MCF 10A (cell line): ENCODE measurements around the gene STK4. TPM values are rescaled to one million over a fixed set of nuclear protein-coding genes. Genes with fewer than 3 reads are reported as not detected.

Experiments
- BruUV-seq: library from RNA; stranded (reverse); fragments of 400-500 nt; replicated peaks from 2 replicates; lab custom pipeline; 2021; lab: Mats Ljungman, UMichigan
- CTCF ChIA-PET: fragments of 300-600 bp; sonication (Branson Sonifier 250); formaldehyde crosslinking; extraction: SDS; loops from one replicate; lab custom pipeline; 2021; ENCODE audit warnings: antibody characterized with exemption, inconsistent platforms; lab: Yijun Ruan, JAX
- POLR2A ChIA-PET: fragments of 300-600, 350-650 bp; sonication (Branson Sonifier 250); formaldehyde crosslinking; extraction: SDS; loops from one replicate; lab custom pipeline; 2020; ENCODE audit warnings: antibody characterized with exemption, inconsistent platforms; lab: Yijun Ruan, JAX
- DNase-seq: peaks from one replicate; pipeline ENCODE4 v3.0.0-alpha.2; 2018; ENCODE audit not compliant: unreplicated experiment
- H3K27ac Mint-ChIP-seq: one replicate; pipeline ENCODE4 v1.8.0; 2022; ENCODE audit warnings: mild to moderate bottlenecking, low read depth, mixed read lengths; ENCODE audit not compliant: unreplicated experiment
- H3K27me3 Mint-ChIP-seq: one replicate; pipeline ENCODE4 v1.8.0; 2022; ENCODE audit warnings: mixed read lengths; ENCODE audit not compliant: insufficient read depth, unreplicated experiment
- H3K36me3 Mint-ChIP-seq: one replicate; pipeline ENCODE4 v1.8.0; 2022; ENCODE audit warnings: mild to moderate bottlenecking, moderate library complexity, mixed read lengths; ENCODE audit not compliant: insufficient read depth, unreplicated experiment
- H3K4me1 Mint-ChIP-seq: one replicate; pipeline ENCODE4 v1.8.0; 2022; ENCODE audit warnings: mixed read lengths; ENCODE audit not compliant: insufficient read depth, unreplicated experiment
- H3K4me3 Mint-ChIP-seq: one replicate; pipeline ENCODE4 v1.8.0; 2022; ENCODE audit warnings: mild to moderate bottlenecking, moderate library complexity, mixed read lengths; ENCODE audit not compliant: unreplicated experiment
- H3K9me3 Mint-ChIP-seq: one replicate; pipeline ENCODE4 v1.8.0; 2022; ENCODE audit warnings: mixed read lengths; ENCODE audit not compliant: unreplicated experiment
- CTCF ChIP-seq: fragments of 200-600 bp; IDR thresholded peaks from one replicate; pipeline ENCODE4 v1.8.0; 2022; ENCODE audit warnings: antibody characterized with exemption, mild to moderate bottlenecking; ENCODE audit not compliant: unreplicated experiment
- intact Hi-C: fragments of 100-400 bp; cut with micrococcal nuclease; formaldehyde crosslinking; loops from 2 replicates; pipeline ENCODE4 v1.14.1; 2022
- total RNA-seq: library from RNA; stranded (reverse); gene quantifications from 2 replicates; pipeline ENCODE4 v1.2.3, GENCODE V29; 2022

Gene STK4
- total RNA-seq, 1 experiment from 2014 or later = 47.7 TPM

DNA sequence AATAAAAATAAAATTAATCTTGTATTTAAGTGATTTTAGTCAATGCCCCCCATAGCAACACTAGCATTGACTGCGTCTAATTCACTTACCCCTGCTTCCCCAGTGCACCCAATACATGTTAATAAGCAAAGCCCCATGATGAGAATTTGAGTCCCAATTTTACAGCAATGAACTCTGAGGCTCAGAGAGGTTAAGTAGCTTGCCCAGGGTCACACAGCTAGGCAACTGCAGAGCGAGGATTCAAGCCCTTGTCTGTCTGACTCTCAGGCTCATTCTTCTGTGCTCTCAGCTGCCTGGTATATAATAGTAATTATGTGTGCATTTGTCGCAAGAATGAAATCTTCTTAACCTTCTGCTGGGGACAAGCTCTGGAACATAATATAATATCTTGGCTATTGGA, 48.0 kb upstream of the STK4 start:
- no peaks in the 10 kb centered on the region for H3K27me3 Mint-ChIP-seq
- no peaks in the 10 kb centered on the region for H3K36me3 Mint-ChIP-seq
- no TSS peak for BruUV-seq
- POLR2A ChIA-PET = interaction anchor here (0.6 kb wide), 1 partner anchor 9 kb away, joined by 3 read pairs; the partner anchor contains the start of gene PABPC1L
- no peak overlapping the region for H3K4me3 Mint-ChIP-seq
- DNase-seq = no peak
- no peaks in the 10 kb centered on the region for H3K9me3 Mint-ChIP-seq
- no peak overlapping the region for H3K27ac Mint-ChIP-seq
- H3K4me1 Mint-ChIP-seq = no peaks in the 10 kb centered on the region
- CTCF ChIA-PET = interaction anchor here (0.6 to 1.5 kb wide), 5 partner anchors 12 to 210 kb away, joined by 3 to 4 read pairs (median 3); no protein-coding TSS in a partner anchor
- TF ChIP-seq CTCF = no peak
- intact Hi-C loops = no loop called here

GRCh38 chr20:44918761-44919160, 47.6 kb upstream of the STK4 start:
- no peak for TF ChIP-seq CTCF
- intact Hi-C loops = no loop called here
- Mint-ChIP-seq H3K27me3 (no peaks in the 10 kb centered on the region), H3K4me1 (no peaks in the 10 kb centered on the region), H3K9me3 (no peaks in the 10 kb centered on the region), H3K36me3 (no peaks in the 10 kb centered on the region), H3K27ac (no peak overlapping the region), H3K4me3 (no peak overlapping the region)
- no peak for DNase-seq
- ChIA-PET CTCF (interaction anchor here (0.6 to 1.5 kb wide), 5 partner anchors 12 to 210 kb away, joined by 3 to 4 read pairs (median 3); no protein-coding TSS in a partner anchor), POLR2A (no interaction called here)
- BruUV-seq = no TSS peak

GRCh38 chr20:44921447-44921846, 44.9 kb upstream of the STK4 start:
- no peaks in the 10 kb centered on the region for H3K27me3 Mint-ChIP-seq
- no peaks in the 10 kb centered on the region for H3K9me3 Mint-ChIP-seq
- DNase-seq = no peak
- H3K36me3 Mint-ChIP-seq = peaks cover 12% of the 10 kb centered on the region
- no peak overlapping the region for H3K4me3 Mint-ChIP-seq
- H3K27ac Mint-ChIP-seq = no peak overlapping the region
- ChIA-PET POLR2A (interaction anchor here (1.2 kb wide), 1 partner anchor 8 kb away, joined by 3 read pairs; no protein-coding TSS in a partner anchor), CTCF (no interaction called here)
- H3K4me1 Mint-ChIP-seq = no peaks in the 10 kb centered on the region
- no TSS peak for BruUV-seq
- no peak for TF ChIP-seq CTCF
- intact Hi-C loops = no loop called here

DNA sequence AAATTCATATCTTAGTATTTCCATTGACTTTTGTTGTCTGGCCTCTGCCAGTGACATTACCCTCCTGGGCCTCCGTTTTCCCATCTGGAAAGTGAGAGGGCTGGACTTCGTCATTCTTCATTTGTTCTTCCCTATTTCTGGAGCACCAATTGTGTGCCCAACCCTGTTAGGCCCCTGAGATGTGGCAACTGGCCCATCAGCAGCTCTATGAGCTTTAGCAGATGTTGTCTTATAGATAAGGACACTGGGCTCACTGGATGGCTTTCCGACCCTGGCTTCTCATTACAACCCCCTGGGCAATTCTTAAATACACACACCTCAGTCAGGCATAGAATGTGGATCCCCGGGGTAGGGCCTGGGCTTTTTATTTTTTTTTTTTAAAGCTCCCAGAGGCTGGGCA, 41.8 kb upstream of the STK4 start:
- no peaks in the 10 kb centered on the region for H3K9me3 Mint-ChIP-seq
- no peak overlapping the region for H3K4me3 Mint-ChIP-seq
- intact Hi-C loops = no loop called here
- TF ChIP-seq CTCF = no peak
- H3K27me3 Mint-ChIP-seq = no peaks in the 10 kb centered on the region
- ChIA-PET CTCF (interaction anchor here (0.6 to 1.4 kb wide), 4 partner anchors 7 to 435 kb away, joined by 3 to 5 read pairs (median 4); no protein-coding TSS in a partner anchor), POLR2A (interaction anchor here (0.8 kb wide), 1 partner anchor 25 kb away, joined by 3 read pairs; no protein-coding TSS in a partner anchor)
- no peaks in the 10 kb centered on the region for H3K4me1 Mint-ChIP-seq
- BruUV-seq = no TSS peak
- H3K36me3 Mint-ChIP-seq = peaks cover 20% of the 10 kb centered on the region
- no peak overlapping the region for H3K27ac Mint-ChIP-seq
- DNase-seq = no peak
